Endodermal cell (in vitro differentiated cells): ENCODE results near the gene SEPTIN10. TPM values are rescaled to one million over a fixed set of nuclear protein-coding genes. Genes with fewer than 3 reads are reported as not detected.

ENCODE experiments used
- DNase-seq: peaks from one replicate; pipeline ENCODE4 v3.0.0-alpha.2; 2017
- H3K27ac ChIP-seq: 2 replicates; pipeline ENCODE4 v1.5.1; 2013; ENCODE audit warnings: mild to moderate bottlenecking, low read depth, low read length, moderate library complexity
- H3K27me3 ChIP-seq: 2 replicates; pipeline ENCODE4 v1.6.1; 2013; ENCODE audit warnings: mild to moderate bottlenecking, low read length, moderate library complexity; ENCODE audit not compliant: insufficient read depth, control insufficient read depth, poor library complexity, severe bottlenecking
- H3K36me3 ChIP-seq: 2 replicates; pipeline ENCODE4 v1.7.0; 2013; ENCODE audit warnings: mild to moderate bottlenecking, low read length, moderate library complexity; ENCODE audit not compliant: control insufficient read depth, insufficient read depth
- H3K4me1 ChIP-seq: one replicate; pipeline ENCODE4 v1.7.0; 2013; ENCODE audit warnings: low read length; ENCODE audit not compliant: control insufficient read depth, insufficient read depth
- H3K4me3 ChIP-seq: 2 replicates; pipeline ENCODE4 v1.5.1; 2013; ENCODE audit warnings: mild to moderate bottlenecking, low read length, moderate library complexity
- H3K9ac ChIP-seq: 2 replicates; pipeline ENCODE4 v1.6.1; 2013; ENCODE audit warnings: mild to moderate bottlenecking, low read length, moderate library complexity; ENCODE audit not compliant: poor library complexity, severe bottlenecking; ENCODE audit errors: extremely low read depth
- H3K9me3 ChIP-seq: 2 replicates; pipeline ENCODE4 v1.6.1; 2013; ENCODE audit warnings: mild to moderate bottlenecking, low read length, moderate library complexity; ENCODE audit not compliant: control insufficient read depth
- H3K27ac Mint-ChIP-seq: 2 replicates; pipeline ENCODE4 v1.8.0; 2020; ENCODE audit warnings: mixed read lengths
- H3K27me3 Mint-ChIP-seq: 2 replicates; pipeline ENCODE4 v1.8.0; 2021; ENCODE audit warnings: mild to moderate bottlenecking, mixed read lengths; ENCODE audit not compliant: insufficient read depth
- H3K36me3 Mint-ChIP-seq: 2 replicates; pipeline ENCODE4 v1.8.0; 2020; ENCODE audit warnings: low read depth, mixed read lengths
- H3K4me1 Mint-ChIP-seq: 2 replicates; pipeline ENCODE4 v1.8.0; 2020; ENCODE audit warnings: mixed read lengths
- H3K4me3 Mint-ChIP-seq: 2 replicates; pipeline ENCODE4 v1.8.0; 2020; ENCODE audit warnings: mild to moderate bottlenecking, moderate library complexity, mixed read lengths
- H3K9me3 Mint-ChIP-seq: 2 replicates; pipeline ENCODE4 v1.8.0; 2020; ENCODE audit warnings: mild to moderate bottlenecking, mixed read lengths
- CTCF ChIP-seq: fragments of 200-600 bp; sonication (generic); conservative IDR thresholded peaks from 2 replicates; pipeline ENCODE4 v1.5.0; 2021; ENCODE audit warnings: antibody characterized with exemption, mild to moderate bottlenecking
- WGBS, 2 experiments: methylation state at CpG; one replicate each; pipeline versions ENCODE4 v1.1.5 to v1.1.7; 2013; ENCODE audit warnings: missing lambda C conversion rate in 2 of 2, mixed read lengths in 1 of 2; ENCODE audit not compliant: insufficient coverage in 1 of 2, insufficient read length in 1 of 2; 5-methylcytosine and 5-hydroxymethylcytosine counted together
- total RNA-seq, 2 donors: library from RNA; stranded (reverse); fragmentation: NEBNext Ultra II Directional in 1 of 2; extraction: Animal tissue kit (Norgen Biotek cat#: 25700) in 1 of 2; gene quantifications; 2 replicates in 1 of 2; 3 replicates in 1 of 2; pipeline ENCODE4 v1.2.1, GENCODE V29; 2021

The SEPTIN10 gene
- total RNA-seq, 2 donors from 2014 or later: 103 to 120 TPM

GRCh38 chr2:109529532-109530449, 84.0 kb downstream of the SEPTIN10 start:
- Mint-ChIP-seq H3K27ac (no peak overlapping the region), H3K4me1 (no peaks in the 10 kb centered on the region), H3K4me3 (no peak overlapping the region), H3K27me3 (no peaks in the 10 kb centered on the region), H3K36me3 (no peaks in the 10 kb centered on the region), H3K9me3 (no peaks in the 10 kb centered on the region)
- no peak for TF ChIP-seq CTCF
- Histone ChIP-seq H3K27me3 (no peaks in the 10 kb centered on the region), H3K27ac (no peak overlapping the region), H3K36me3 (no peaks in the 10 kb centered on the region), H3K9me3 (no peaks in the 10 kb centered on the region), H3K4me1 (no peaks in the 10 kb centered on the region), H3K4me3 (no peak overlapping the region), H3K9ac (no peak overlapping the region)
- WGBS, 2 experiments: 93 to 94% methylated on average over 15 to 16 of the region's 16 CpGs
- DNase-seq: peak; percentile 24

GRCh38 chr2:109528811-109529501, 84.8 kb downstream of the SEPTIN10 start:
- TF ChIP-seq CTCF: no peak
- Mint-ChIP-seq H3K36me3 (no peaks in the 10 kb centered on the region), H3K4me1 (no peaks in the 10 kb centered on the region), H3K9me3 (no peaks in the 10 kb centered on the region), H3K4me3 (no peak overlapping the region), H3K27ac (no peak overlapping the region), H3K27me3 (peaks cover 4% of the 10 kb centered on the region)
- no peak overlapping the region for H3K9ac ChIP-seq
- WGBS, 2 experiments: 94 to 95% methylated on average over 17 to 21 of the region's 21 CpGs
- no peaks in the 10 kb centered on the region for H3K9me3 ChIP-seq
- H3K4me1 ChIP-seq: no peaks in the 10 kb centered on the region
- H3K36me3 ChIP-seq: no peaks in the 10 kb centered on the region
- H3K4me3 ChIP-seq: no peak overlapping the region
- H3K27me3 ChIP-seq: no peaks in the 10 kb centered on the region
- H3K27ac ChIP-seq: no peak overlapping the region
- DNase-seq: peak; percentile 28

GRCh38 chr2:109527846-109528705, 85.7 kb downstream of the SEPTIN10 start:
- Histone ChIP-seq H3K4me3 (no peak overlapping the region), H3K9me3 (no peaks in the 10 kb centered on the region), H3K4me1 (no peaks in the 10 kb centered on the region), H3K27ac (no peak overlapping the region), H3K27me3 (no peaks in the 10 kb centered on the region), H3K36me3 (no peaks in the 10 kb centered on the region), H3K9ac (no peak overlapping the region)
- TF ChIP-seq CTCF: no peak
- no peaks in the 10 kb centered on the region for H3K9me3 Mint-ChIP-seq
- no peak overlapping the region for H3K27ac Mint-ChIP-seq
- no peak overlapping the region for H3K4me3 Mint-ChIP-seq
- peaks cover 7% of the 10 kb centered on the region for H3K27me3 Mint-ChIP-seq
- no peaks in the 10 kb centered on the region for H3K36me3 Mint-ChIP-seq
- peak; percentile 47 for DNase-seq
- H3K4me1 Mint-ChIP-seq: no peaks in the 10 kb centered on the region
- WGBS, 2 experiments: 89 to 91% methylated on average over 9 to 16 of the region's 16 CpGs
